ENCODE measurements around the gene VPS37D.

The VPS37D gene

DNA sequence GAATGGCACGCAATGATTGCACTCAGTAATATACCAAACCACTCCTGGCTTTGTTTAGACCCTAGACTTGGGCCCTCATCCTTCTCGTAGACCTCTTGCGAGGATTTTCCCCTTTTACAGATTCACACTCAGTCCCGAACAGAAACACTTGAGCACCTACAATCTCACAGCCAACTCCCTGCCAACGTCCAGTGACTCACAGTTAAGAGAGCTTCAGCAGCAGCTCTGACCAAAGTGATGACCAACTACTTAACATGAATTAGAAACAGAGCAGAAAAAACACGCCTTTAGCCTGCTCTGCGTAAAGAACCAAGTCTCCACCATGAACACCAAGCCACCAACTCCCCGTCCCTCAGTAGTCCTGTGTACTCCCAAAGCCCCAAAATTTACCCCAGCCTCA is 13.4 kb downstream of the VPS37D start:
- TF ChIP-seq, protein P1, sequence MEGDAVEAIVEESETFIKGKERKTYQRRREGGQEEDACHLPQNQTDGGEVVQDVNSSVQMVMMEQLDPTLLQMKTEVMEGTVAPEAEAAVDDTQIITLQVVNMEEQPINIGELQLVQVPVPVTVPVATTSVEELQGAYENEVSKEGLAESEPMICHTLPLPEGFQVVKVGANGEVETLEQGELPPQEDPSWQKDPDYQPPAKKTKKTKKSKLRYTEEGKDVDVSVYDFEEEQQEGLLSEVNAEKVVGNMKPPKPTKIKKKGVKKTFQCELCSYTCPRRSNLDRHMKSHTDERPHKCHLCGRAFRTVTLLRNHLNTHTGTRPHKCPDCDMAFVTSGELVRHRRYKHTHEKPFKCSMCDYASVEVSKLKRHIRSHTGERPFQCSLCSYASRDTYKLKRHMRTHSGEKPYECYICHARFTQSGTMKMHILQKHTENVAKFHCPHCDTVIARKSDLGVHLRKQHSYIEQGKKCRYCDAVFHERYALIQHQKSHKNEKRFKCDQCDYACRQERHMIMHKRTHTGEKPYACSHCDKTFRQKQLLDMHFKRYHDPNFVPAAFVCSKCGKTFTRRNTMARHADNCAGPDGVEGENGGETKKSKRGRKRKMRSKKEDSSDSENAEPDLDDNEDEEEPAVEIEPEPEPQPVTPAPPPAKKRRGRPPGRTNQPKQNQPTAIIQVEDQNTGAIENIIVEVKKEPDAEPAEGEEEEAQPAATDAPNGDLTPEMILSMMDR (IDR thresholded peaks at IDR 0.05; ENCODE audit: insufficient read depth, low read depth, low read length, missing control alignments), result no peak
- peak overlapping the region; percentile 0 for H3K4me3 ChIP-seq (ENCODE audit: low read length)
- DNase-seq (ENCODE audit: low read depth), result peak; percentile 72

DNA sequence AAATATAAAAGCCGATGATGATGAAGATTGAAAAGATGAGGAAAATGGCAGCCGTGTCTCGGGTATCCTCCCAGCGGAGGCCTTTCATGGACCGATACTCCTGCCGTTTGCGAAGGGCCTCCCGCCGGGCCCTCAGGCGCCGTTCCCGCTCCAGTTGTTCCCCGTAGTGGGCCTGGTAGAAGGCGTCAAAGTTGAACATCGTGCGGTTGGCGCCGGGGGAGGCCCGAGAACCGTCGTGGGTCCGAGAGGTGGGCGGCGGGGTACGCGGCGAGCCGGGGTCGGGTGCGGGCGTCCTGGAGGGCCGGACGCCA is 15.1 kb downstream of the VPS37D start:
- no peak for DNase-seq (ENCODE audit: low read depth)
- TF ChIP-seq, protein P1 (IDR thresholded peaks at IDR 0.05; ENCODE audit: insufficient read depth, low read depth, low read length, missing control alignments), result no peak
- peak overlapping the region; percentile 98 for H3K4me3 ChIP-seq (ENCODE audit: low read length)

DNA sequence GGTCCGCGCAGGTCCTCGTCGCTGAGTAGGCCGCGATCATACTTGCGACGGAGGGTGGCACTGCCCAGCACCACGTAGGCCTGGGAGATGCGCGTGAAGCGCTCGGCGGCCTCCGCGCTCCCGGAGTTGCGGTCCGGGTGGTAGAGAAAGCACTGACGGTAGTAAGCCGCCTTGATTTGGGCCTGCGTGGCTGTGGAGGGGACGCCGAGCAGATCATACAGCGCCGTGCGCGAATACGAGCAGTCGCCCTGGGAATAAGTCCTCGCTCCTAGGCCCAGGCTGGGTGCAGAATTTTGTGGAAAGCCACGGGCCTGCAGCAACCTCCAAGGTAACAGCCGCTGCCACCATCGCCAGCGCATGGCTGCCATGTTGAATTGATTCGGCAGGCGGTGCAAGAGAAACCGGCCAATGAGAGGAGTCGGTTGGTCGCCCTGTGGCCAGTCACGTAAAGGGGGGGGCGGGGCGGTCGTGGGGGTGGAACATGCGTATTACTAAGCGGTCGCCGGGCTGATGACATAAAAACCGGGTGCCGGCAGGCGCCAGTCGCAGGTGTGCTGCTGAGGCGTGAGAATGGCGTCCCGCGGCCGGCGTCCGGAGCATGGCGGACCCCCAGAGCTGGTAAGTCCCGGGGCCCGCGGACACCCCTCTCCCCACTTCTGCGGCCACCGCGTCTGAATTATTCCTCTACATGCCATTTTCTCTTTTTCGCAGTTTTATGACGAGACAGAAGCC is 15.6 kb downstream of the VPS37D start, which contains the start of the genes BUD23 and DNAJC30:
TSS of gene BUD23 (plus strand) at position 542 of the 732 bp plus-strand sequence. CDS start at position 571, 29 bp downstream.
TSS of gene DNAJC30 (minus strand) at position 398 of the 732 bp plus-strand sequence. CDS start at position 368, 30 bp downstream.
- DNase-seq (ENCODE audit: low read depth), result peak; percentile 99
- TF ChIP-seq, protein P1 (IDR thresholded peaks at IDR 0.05; ENCODE audit: insufficient read depth, low read depth, low read length, missing control alignments), result no peak
- H3K4me3 ChIP-seq (ENCODE audit: low read length), result peak within 1 kb of the TSS; percentile 98

DNA sequence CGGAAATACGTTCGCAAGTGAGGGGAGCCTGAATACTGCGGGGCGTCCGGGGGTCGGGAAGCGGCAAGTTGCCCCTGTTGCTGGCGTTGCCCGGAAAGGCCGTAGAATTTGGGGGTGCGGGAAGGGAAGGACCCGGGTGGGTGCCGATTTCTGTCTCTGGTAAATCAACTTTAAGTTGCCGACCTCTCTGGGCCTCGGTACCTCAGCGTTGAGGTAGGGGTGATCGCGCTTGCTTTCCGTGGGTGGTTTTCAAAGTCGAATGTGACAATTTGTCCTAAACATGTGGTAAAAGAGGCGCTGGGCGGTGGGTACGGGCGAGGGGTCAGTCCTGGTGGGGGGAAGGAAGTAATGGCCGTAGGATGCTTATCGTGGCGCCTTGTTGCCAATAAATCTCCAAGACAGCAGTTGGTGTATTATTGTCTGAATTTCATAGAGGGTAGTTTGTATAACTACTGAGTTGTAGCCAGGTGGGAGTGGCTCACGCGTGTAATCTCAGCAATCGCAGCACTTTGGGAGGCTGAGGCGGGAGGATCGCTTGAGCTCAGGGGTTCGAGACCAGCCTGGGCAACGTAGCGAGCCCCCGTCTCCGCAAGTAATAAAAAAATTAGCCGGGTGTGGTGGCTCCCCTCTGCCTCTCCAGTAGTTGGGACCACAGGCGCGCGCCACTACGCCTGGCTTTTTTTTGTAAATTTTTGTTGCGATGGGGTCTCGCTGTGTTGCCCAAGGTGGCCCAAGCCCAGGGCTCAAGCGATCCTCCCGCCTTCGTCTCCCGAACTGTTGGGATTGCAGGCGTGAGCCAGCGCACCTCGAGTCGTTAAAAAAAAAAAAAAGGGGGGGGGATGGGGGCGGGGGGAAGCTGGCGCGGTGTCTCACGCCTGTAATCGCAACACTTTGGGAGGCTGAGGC is 16.4 kb downstream of the VPS37D start:
- peak overlapping the region; percentile 98 for H3K4me3 ChIP-seq (ENCODE audit: low read length)
- TF ChIP-seq, protein P1 (IDR thresholded peaks at IDR 0.05; ENCODE audit: insufficient read depth, low read depth, low read length, missing control alignments), result no peak
- no peak for DNase-seq (ENCODE audit: low read depth)

DNA sequence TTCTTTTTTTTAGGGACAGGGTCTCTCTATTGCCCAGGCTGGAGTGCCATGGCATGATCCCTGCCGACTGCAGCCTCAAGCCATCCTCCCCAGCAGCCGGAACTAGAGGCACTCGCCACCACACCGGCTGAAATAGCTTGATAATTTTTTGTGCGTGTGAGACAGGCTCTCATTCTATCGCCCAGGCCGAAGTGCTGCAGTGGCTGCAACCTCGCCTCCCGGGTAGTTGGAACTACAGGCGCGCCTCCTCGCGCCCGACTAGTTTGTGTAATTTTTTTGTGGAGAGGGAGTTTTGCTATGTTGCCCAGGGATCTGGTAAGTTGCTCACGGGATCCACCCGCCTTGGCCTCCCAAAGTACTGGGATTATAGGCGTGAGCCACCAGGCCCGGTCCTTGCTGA is 17.7 kb downstream of the VPS37D start:
- TF ChIP-seq, protein P1 (IDR thresholded peaks at IDR 0.05; ENCODE audit: insufficient read depth, low read depth, low read length, missing control alignments), result no peak
- no peak for DNase-seq (ENCODE audit: low read depth)
- H3K4me3 ChIP-seq (ENCODE audit: low read length), result no peak overlapping the region

DNA sequence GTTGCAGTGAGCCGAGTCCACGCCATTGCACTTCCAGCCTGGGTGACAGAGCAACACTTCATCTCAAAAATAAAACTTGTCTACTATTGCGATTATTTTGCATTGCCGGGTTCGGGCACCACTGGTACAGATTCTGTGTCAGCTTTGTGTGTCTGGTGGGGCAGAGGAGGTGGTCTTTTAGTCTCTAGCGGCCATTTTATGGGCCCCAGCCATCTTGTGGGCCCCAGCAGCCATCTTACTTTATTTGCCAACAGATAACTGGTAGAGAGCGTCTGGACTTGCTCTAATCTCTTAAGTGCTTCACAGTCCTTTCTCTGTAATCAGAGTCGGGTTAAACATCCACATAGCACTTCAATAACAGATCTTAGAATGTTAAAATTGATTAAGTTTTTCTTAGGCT is 20.7 kb downstream of the VPS37D start:
- no peak overlapping the region for H3K4me3 ChIP-seq (ENCODE audit: low read length)
- no peak for DNase-seq (ENCODE audit: low read depth)
- TF ChIP-seq, protein P1 (IDR thresholded peaks at IDR 0.05; ENCODE audit: insufficient read depth, low read depth, low read length, missing control alignments), result no peak

All from epithelial cell of esophagus (primary cell).